DOHH2 (cell line): Measurements from ENCODE around the gene PRDM15.

Experiments
- H3F3A ChIP-seq: fragments of 200-600 bp; sonication (generic), shearing (Covaris generic); 2 replicates; pipeline ENCODE4 v1.6.0; 2016; ENCODE audit warnings: antibody characterized with exemption, mild to moderate bottlenecking; ENCODE audit not compliant: control insufficient read depth, insufficient read depth
- H3K27ac ChIP-seq: fragments of 200-600 bp; sonication (generic); 2 replicates; pipeline ENCODE4 v1.5.1; 2014; ENCODE audit warnings: low read depth, mild to moderate bottlenecking, low read length, moderate library complexity
- H3K27me3 ChIP-seq: fragments of 200-600 bp; sonication (generic); 2 replicates; pipeline ENCODE4 v1.6.1; 2014; ENCODE audit warnings: mild to moderate bottlenecking, low read length, mixed read lengths; ENCODE audit not compliant: control insufficient read depth
- H3K36me3 ChIP-seq: fragments of 200-600 bp; sonication (generic); 2 replicates; pipeline ENCODE4 v1.6.1; 2014; ENCODE audit warnings: mild to moderate bottlenecking, low read length, moderate library complexity, mixed read lengths; ENCODE audit not compliant: control insufficient read depth
- H3K4me1 ChIP-seq: fragments of 200-600 bp; sonication (generic); 2 replicates; pipeline ENCODE4 v1.6.1; 2014; ENCODE audit warnings: mild to moderate bottlenecking, low read length, mixed read lengths; ENCODE audit not compliant: control insufficient read depth
- H3K4me2 ChIP-seq: fragments of 200-600 bp; sonication (generic); 2 replicates; pipeline ENCODE4 v1.6.0; 2014; ENCODE audit warnings: mild to moderate bottlenecking, low read length, moderate library complexity
- H3K4me3 ChIP-seq: fragments of 200-600 bp; sonication (generic); 2 replicates; pipeline ENCODE4 v1.5.1; 2014; ENCODE audit warnings: mild to moderate bottlenecking, low read length, mixed read lengths
- H3K79me2 ChIP-seq: fragments of 200-600 bp; sonication (generic); 2 replicates; pipeline ENCODE4 v1.6.1; 2014; ENCODE audit warnings: mild to moderate bottlenecking, low read length, mixed read lengths; ENCODE audit not compliant: control insufficient read depth
- H3K9me2 ChIP-seq: fragments of 200-600 bp; sonication (generic); replicated peaks from 2 replicates; pipeline ENCODE4 v1.6.1; 2014; ENCODE audit warnings: mild to moderate bottlenecking, low read length, mixed read lengths; ENCODE audit not compliant: control insufficient read depth
- H3K9me3 ChIP-seq: fragments of 200-600 bp; sonication (generic); 2 replicates; pipeline ENCODE4 v1.6.1; 2014; ENCODE audit warnings: antibody characterized with exemption, low read length, mixed read lengths; ENCODE audit not compliant: control insufficient read depth, insufficient read depth
- H4K20me1 ChIP-seq: fragments of 200-600 bp; sonication (generic); 2 replicates; pipeline ENCODE4 v1.6.0; 2014; ENCODE audit warnings: low read depth, mild to moderate bottlenecking, antibody characterized with exemption, low read length, moderate library complexity; ENCODE audit not compliant: control insufficient read depth, insufficient read depth
- EZH2phosphoT487 ChIP-seq: fragments of 200-600 bp; sonication (generic); IDR thresholded peaks from 2 replicates; pipeline ENCODE4 v1.6.1; 2017; ENCODE audit warnings: borderline replicate concordance, mild to moderate bottlenecking, antibody characterized with exemption, low read length, moderate library complexity, mixed read lengths
- TF ChIP-seq, protein P1 (sequence below): fragments of 200-600 bp; sonication (generic); IDR thresholded peaks from one replicate; pipeline ENCODE4 v1.5.1; 2014; ENCODE audit warnings: antibody characterized with exemption, mild to moderate bottlenecking, low read depth, low read length; ENCODE audit not compliant: poor library complexity, severe bottlenecking

Gene PRDM15

DNA sequence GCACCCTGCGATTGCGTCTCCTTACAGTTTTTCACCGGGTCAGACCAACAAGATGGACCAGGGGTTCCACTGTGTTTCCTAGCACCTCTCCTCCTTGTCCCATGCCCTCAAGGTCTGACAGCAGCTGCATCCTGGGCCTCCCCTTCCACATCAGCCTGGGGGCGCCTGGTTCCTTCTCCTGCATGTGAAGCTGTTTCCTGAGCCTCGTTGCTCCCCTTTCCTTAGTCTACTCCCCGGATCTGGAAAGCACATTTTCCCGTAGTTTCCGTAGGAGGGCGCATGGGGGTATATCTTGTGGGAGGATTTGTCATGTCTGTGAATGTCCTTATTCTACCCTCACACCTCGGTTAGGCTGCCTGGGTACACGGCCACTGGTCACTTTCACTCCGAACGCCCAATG lies 6.1 kb downstream of the PRDM15 start:
- no peak for TF ChIP-seq EZH2phosphoT487
- TF ChIP-seq, protein P1, sequence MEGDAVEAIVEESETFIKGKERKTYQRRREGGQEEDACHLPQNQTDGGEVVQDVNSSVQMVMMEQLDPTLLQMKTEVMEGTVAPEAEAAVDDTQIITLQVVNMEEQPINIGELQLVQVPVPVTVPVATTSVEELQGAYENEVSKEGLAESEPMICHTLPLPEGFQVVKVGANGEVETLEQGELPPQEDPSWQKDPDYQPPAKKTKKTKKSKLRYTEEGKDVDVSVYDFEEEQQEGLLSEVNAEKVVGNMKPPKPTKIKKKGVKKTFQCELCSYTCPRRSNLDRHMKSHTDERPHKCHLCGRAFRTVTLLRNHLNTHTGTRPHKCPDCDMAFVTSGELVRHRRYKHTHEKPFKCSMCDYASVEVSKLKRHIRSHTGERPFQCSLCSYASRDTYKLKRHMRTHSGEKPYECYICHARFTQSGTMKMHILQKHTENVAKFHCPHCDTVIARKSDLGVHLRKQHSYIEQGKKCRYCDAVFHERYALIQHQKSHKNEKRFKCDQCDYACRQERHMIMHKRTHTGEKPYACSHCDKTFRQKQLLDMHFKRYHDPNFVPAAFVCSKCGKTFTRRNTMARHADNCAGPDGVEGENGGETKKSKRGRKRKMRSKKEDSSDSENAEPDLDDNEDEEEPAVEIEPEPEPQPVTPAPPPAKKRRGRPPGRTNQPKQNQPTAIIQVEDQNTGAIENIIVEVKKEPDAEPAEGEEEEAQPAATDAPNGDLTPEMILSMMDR, result no peak
- H3K79me2 ChIP-seq, result peaks cover 75% of the 10 kb centered on the region
- H3K36me3 ChIP-seq, result peaks cover 29% of the 10 kb centered on the region
- H3K27ac ChIP-seq, result peak overlapping the region; percentile 92
- peaks cover 98% of the 10 kb centered on the region for H3K4me1 ChIP-seq
- H3K9me3 ChIP-seq, result no peaks in the 10 kb centered on the region
- no peaks in the 10 kb centered on the region for H4K20me1 ChIP-seq
- no peaks in the 10 kb centered on the region for H3K9me2 ChIP-seq
- H3K4me2 ChIP-seq, result peak overlapping the region; percentile 82
- peaks cover 71% of the 10 kb centered on the region for H3F3A ChIP-seq
- H3K27me3 ChIP-seq, result no peaks in the 10 kb centered on the region
- H3K4me3 ChIP-seq, result peak overlapping the region; percentile 41; the same call in 1 of the 2 replicates

DNA sequence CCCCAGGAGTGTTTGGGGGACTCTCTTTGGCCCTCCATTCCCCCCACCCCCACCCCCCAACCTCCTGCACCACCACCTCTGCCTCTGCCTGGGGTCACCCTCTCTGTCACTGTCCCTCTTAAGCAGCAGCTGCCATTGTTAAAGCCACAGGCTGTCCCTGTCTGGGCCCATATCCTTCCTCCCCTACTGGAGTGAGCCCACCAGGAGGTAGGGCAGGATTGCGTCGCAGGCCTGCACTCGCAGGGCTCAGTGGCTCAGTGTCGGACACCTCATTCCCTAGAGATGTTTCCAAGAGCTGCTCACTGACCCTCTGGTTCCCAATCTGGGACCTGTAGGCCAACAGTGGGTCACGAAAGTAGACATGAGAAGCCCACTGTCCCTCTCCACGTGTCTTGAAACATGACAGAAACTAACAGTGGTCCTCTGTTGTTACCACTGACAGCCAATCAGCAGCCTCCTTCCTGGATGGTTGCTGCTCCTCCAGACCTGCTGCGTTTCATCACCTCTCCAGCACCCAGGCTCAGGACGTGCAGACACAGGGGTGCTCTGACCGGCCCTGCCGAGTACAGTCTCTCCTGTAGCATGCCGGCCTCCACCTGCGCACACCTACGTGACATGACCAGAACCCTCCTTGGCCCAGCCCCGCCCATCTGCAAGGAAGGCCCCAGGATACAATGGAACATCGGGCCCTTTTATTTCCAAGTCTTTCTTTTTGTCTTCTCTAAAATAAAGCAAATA lies 7.7 kb downstream of the PRDM15 start:
- Histone ChIP-seq H3K4me3 (peak overlapping the region; percentile 73), H3K4me2 (peak overlapping the region; percentile 82), H3K79me2 (peaks cover 75% of the 10 kb centered on the region), H3K27me3 (no peaks in the 10 kb centered on the region), H3K36me3 (peaks cover 28% of the 10 kb centered on the region), H3K9me2 (no peaks in the 10 kb centered on the region), H3F3A (peaks cover 66% of the 10 kb centered on the region), H3K9me3 (no peaks in the 10 kb centered on the region), H3K27ac (peak overlapping the region; percentile 92), H3K4me1 (peaks cover 98% of the 10 kb centered on the region), H4K20me1 (no peaks in the 10 kb centered on the region)
- TF ChIP-seq, protein P1, result no peak
- TF ChIP-seq EZH2phosphoT487, result no peak

DNA sequence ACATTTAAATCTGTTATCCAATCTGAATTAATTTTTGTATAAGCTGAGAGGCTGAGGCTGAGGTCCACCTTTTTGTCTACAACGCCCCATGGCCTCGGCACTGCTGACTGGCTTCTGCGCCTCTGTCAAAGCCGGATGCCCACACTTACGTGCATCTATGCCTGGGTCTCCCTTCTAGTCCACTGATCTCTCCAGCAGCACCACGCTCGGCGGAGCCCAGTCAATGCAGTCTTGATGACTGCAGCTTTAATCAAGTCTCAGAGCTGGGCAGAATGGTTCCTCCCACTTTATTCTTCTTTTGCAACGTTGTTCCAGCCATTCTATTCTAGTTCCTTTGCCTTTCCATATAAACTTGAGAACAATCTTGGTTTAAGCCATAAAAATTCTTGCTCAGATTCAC lies 9.4 kb downstream of the PRDM15 start:
- Histone ChIP-seq H3K4me1 (peaks cover 98% of the 10 kb centered on the region), H3K4me3 (peak overlapping the region; percentile 73), H3K9me2 (no peaks in the 10 kb centered on the region), H3K4me2 (peak overlapping the region; percentile 82), H3K36me3 (peaks cover 28% of the 10 kb centered on the region), H3K9me3 (no peaks in the 10 kb centered on the region), H3K27ac (peak overlapping the region; percentile 92), H3K79me2 (peaks cover 75% of the 10 kb centered on the region), H3K27me3 (no peaks in the 10 kb centered on the region), H3F3A (peaks cover 62% of the 10 kb centered on the region), H4K20me1 (no peaks in the 10 kb centered on the region)
- no peak for TF ChIP-seq EZH2phosphoT487
- TF ChIP-seq, protein P1, result no peak
